ENCODE measurements around the gene TXNDC11. TPM values are rescaled to one million over a fixed set of nuclear protein-coding genes. Genes with fewer than 3 reads are reported as not detected.

TXNDC11 gene
- polyA plus RNA-seq, 6 donors from 2014 or later: 34.6 to 65.6 (median 40.2) TPM

- H3K9me3 Mint-ChIP-seq: no peaks in the 10 kb centered on the region
- H3K27ac Mint-ChIP-seq: peak overlapping the region in 1 of 6 donors; percentile 6
- ATAC-seq (ENCODE audit: low read depth in 2 of 2) (no peak), DNase-seq (no peak)
- H3K27me3 Mint-ChIP-seq: no peaks in the 10 kb centered on the region
- no peak overlapping the region for H3K4me3 Mint-ChIP-seq
- peaks cover 8 to 23% (median 13%) of the 10 kb centered on the region in 3 donors for H3K4me1 Mint-ChIP-seq
- peaks cover 17 to 35% of the 10 kb centered on the region in 2 donors for H3K36me3 Mint-ChIP-seq
Measured at GRCh38 chr16:11700264-11701029, 42.2 kb downstream of the TXNDC11 start.

DNA sequence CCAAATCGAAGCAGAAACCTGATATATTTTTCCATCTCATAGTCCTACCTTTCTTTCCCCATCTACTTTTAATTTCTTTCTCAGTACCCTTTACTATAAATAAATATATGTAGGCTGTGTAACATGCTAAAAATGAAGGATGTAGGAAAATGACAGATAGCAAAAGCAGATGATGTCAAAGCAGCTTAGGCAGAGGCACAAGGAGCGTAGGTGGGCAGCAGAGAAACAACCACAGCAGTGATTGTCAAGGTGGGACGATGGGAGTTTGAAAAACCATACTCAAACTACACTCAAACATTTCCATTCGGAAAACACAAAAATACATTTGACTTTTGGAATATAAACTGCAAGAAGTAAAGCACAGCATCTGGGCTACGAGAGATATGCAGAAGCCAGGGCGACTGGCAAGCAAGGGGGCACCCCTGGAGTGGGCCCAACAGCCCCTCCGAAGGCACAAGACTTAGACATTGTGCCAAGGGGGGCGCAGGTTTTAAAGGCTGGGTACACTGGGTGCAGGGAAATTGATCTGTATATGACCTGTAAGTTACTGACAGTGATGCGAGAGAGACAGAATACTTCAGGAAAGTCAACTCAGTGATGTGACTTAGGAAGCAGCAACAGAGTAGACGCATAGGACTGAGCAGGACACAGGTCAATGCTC, 43.3 kb downstream of the TXNDC11 start:
- peaks cover 15 to 28% (median 19%) of the 10 kb centered on the region in 3 donors for H3K4me1 Mint-ChIP-seq
- H3K27ac Mint-ChIP-seq: no peak overlapping the region
- H3K9me3 Mint-ChIP-seq: no peaks in the 10 kb centered on the region
- H3K4me3 Mint-ChIP-seq: no peak overlapping the region
- H3K27me3 Mint-ChIP-seq: no peaks in the 10 kb centered on the region
- ATAC-seq (ENCODE audit: low read depth in 2 of 2) (no peak), DNase-seq (no peak)
- H3K36me3 Mint-ChIP-seq: peaks cover 21 to 32% of the 10 kb centered on the region in 2 donors

DNA sequence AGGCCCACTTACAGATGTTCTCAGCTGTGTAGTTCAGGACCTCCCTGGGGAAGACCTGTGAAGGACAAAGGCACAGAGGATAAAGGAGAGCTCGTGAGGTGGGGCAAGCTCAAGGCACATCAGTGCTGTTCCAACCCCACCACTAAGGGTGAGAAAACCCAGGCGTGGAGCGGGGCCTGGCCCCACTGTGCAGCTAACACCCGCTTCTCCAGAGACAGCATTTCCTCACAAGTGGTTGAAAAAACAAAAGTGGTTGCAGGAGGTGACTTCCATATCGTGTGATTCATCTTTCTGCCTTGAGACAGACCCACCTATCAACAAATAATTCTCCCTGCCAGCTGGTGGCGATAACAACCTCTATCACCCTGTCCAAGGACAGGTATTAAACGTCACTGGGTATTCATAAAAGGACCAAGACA, 44.4 kb downstream of the TXNDC11 start:
- Mint-ChIP-seq H3K4me1 (peaks cover 15 to 28% (median 19%) of the 10 kb centered on the region in 3 donors), H3K36me3 (peaks cover 21 to 28% of the 10 kb centered on the region in 2 donors), H3K27ac (peak overlapping the region in 1 of 6 donors; percentile 90), H3K4me3 (no peak overlapping the region), H3K9me3 (no peaks in the 10 kb centered on the region), H3K27me3 (no peaks in the 10 kb centered on the region)
- ATAC-seq (ENCODE audit: low read depth in 2 of 2): no peak
- no peak for DNase-seq

DNA sequence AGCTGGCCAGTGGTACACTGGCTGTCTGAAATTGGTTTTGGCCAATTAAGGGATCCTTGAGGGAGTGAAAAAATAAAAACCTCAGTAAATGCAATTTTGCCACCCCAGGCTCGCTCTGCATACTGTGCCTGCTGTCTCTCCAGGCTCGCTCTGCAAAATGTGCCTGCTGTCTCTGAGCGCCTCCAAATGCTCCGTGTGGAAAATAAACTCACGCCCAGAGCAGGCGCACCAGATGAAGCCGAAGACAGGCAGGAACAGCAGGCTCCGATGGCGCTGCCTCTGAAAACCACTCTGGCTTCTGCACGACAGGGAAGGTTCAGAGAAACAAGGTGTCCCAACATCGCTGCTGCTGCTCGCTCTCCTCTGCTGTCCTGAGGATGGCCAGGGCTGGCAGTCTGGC, 45.3 kb downstream of the TXNDC11 start:
- DNase-seq (no peak), ATAC-seq (ENCODE audit: low read depth in 2 of 2) (no peak)
- no peaks in the 10 kb centered on the region for H3K27me3 Mint-ChIP-seq
- H3K9me3 Mint-ChIP-seq: no peaks in the 10 kb centered on the region
- H3K4me3 Mint-ChIP-seq: no peak overlapping the region
- peaks cover 21 to 28% of the 10 kb centered on the region in 2 donors for H3K36me3 Mint-ChIP-seq
- H3K4me1 Mint-ChIP-seq: peaks cover 19 to 31% (median 21%) of the 10 kb centered on the region in 3 donors
- H3K27ac Mint-ChIP-seq: peak overlapping the region in 1 of 6 donors; percentile 37

DNA sequence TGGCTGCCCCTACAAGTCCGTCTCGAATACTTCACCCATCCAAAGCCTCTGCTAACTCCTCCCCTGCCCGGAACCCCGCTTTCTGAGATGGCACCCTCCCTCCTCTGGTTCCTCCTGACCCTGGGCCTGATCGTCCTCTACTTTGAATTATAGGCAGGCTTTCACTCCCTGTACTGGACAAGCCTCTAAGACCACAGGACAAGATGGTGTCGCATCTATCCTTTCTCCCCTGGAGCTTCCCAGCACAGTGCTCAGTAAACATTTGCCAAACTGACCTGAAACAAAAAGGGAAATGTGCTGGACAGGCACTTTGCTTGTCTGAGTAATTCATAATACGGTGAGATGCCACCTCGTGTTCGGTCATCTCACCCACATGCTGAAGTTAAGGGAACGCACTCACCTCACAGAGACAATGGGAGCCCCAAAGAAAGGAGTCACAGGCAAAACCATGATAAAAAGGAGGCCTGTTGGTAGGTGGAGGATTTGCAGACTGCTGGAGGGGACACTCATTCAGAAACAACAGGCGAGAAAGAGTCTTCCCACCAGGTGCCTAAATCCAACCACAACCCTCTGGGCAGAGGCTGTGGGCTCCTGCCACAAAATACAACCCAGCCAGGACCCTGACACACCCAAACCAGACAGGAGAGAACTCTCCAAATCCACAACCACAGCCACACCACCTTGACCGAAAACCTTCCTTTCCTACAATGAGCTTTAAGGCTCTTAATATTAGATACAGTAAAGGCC, 46.2 kb downstream of the TXNDC11 start:
- DNase-seq: no peak
- peaks cover 21 to 36% (median 24%) of the 10 kb centered on the region in 3 donors for H3K4me1 Mint-ChIP-seq
- peak overlapping the region in 4 of 6 donors; percentile 16 to 94 (median 69) for H3K27ac Mint-ChIP-seq
- H3K36me3 Mint-ChIP-seq: peaks cover 21 to 28% of the 10 kb centered on the region in 2 donors
- H3K9me3 Mint-ChIP-seq: no peaks in the 10 kb centered on the region
- ATAC-seq (ENCODE audit: low read depth in 2 of 2): no peak
- H3K27me3 Mint-ChIP-seq: no peaks in the 10 kb centered on the region
- H3K4me3 Mint-ChIP-seq: no peak overlapping the region

GRCh38 chr16:11692651-11693050, 50.0 kb downstream of the TXNDC11 start:
- H3K27ac Mint-ChIP-seq: peak overlapping the region in 4 of 6 donors; percentile 2 to 90 (median 12)
- H3K27me3 Mint-ChIP-seq: no peaks in the 10 kb centered on the region
- no peak overlapping the region for H3K4me3 Mint-ChIP-seq
- H3K9me3 Mint-ChIP-seq: peaks cover 0 to 3% (median 0%) of the 10 kb centered on the region in 7 donors
- ATAC-seq (ENCODE audit: low read depth in 2 of 2): no peak
- DNase-seq: no peak
- H3K4me1 Mint-ChIP-seq: peaks cover 38 to 59% (median 48%) of the 10 kb centered on the region in 3 donors
- H3K36me3 Mint-ChIP-seq: peaks cover 16 to 26% of the 10 kb centered on the region in 2 donors

DNA sequence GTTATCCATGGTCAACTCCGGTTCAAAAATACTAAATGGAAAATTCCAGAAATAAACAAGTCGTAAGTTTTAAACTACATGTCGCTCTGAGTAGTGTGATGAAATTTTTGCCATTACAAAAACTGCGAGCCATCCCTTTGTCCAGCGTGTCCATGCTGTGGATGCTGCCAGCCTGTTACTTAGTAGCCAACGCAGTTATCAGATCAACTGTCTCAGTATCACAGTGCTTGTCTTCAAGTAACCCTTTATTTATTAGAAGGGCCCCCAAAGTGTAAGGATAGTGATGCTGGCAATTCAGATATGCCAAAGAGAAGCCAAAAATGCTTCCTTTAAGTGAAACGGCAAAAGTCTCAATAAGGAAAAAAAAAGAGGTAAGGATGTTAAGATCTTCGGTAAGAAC, 50.5 kb downstream of the TXNDC11 start:
- Mint-ChIP-seq H3K4me3 (peak overlapping the region in 1 of 8 donors; percentile 11), H3K27me3 (no peaks in the 10 kb centered on the region), H3K27ac (peak overlapping the region in 4 of 6 donors; percentile 12 to 90 (median 52)), H3K4me1 (peaks cover 41 to 63% (median 53%) of the 10 kb centered on the region in 3 donors), H3K9me3 (peaks cover 0 to 4% (median 0%) of the 10 kb centered on the region in 7 donors), H3K36me3 (peaks cover 17 to 29% of the 10 kb centered on the region in 2 donors)
- ATAC-seq (ENCODE audit: low read depth in 2 of 2): no peak
- DNase-seq: no peak

DNA sequence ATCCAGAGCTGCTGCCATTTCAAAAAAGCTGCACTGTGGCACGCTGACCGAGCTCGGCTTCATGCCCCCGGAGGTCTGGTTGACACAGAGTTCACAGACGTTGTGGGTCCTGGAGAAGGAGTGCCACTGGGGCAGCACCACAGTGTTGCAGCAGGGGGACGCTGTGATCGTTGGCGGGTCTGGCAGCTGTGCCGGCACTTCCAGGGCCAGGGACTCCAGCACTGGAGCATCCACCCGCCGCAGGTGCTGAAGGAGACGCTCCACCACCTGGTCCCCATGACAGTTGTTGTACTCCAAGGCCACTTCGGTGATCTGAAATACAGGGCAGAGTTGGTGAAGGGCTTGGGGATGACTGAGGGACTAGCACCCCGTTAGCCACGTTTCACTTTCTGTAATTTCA, 50.9 kb downstream of the TXNDC11 start:
- H3K4me3 Mint-ChIP-seq: no peak overlapping the region
- peak overlapping the region in 4 of 6 donors; percentile 49 to 95 (median 54) for H3K27ac Mint-ChIP-seq
- DNase-seq: no peak
- H3K27me3 Mint-ChIP-seq: no peaks in the 10 kb centered on the region
- peaks cover 42 to 65% (median 53%) of the 10 kb centered on the region in 3 donors for H3K4me1 Mint-ChIP-seq
- H3K36me3 Mint-ChIP-seq: peaks cover 17 to 27% of the 10 kb centered on the region in 2 donors
- H3K9me3 Mint-ChIP-seq: peaks cover 0 to 4% (median 0%) of the 10 kb centered on the region in 7 donors
- no peak for ATAC-seq (ENCODE audit: low read depth in 2 of 2)

- peak overlapping the region in 2 of 8 donors; percentile 44 to 65 for H3K4me3 Mint-ChIP-seq
- peak overlapping the region in 5 of 6 donors; percentile 29 to 98 (median 95) for H3K27ac Mint-ChIP-seq
- H3K27me3 Mint-ChIP-seq: no peaks in the 10 kb centered on the region
- DNase-seq: no peak
- peaks cover 0 to 4% (median 0%) of the 10 kb centered on the region in 7 donors for H3K9me3 Mint-ChIP-seq
- no peak for ATAC-seq (ENCODE audit: low read depth in 2 of 2)
- H3K36me3 Mint-ChIP-seq: peaks cover 12 to 26% of the 10 kb centered on the region in 2 donors
- peaks cover 47 to 68% (median 52%) of the 10 kb centered on the region in 3 donors for H3K4me1 Mint-ChIP-seq
Measured at GRCh38 chr16:11691235-11691634, 51.4 kb downstream of the TXNDC11 start.

DNA sequence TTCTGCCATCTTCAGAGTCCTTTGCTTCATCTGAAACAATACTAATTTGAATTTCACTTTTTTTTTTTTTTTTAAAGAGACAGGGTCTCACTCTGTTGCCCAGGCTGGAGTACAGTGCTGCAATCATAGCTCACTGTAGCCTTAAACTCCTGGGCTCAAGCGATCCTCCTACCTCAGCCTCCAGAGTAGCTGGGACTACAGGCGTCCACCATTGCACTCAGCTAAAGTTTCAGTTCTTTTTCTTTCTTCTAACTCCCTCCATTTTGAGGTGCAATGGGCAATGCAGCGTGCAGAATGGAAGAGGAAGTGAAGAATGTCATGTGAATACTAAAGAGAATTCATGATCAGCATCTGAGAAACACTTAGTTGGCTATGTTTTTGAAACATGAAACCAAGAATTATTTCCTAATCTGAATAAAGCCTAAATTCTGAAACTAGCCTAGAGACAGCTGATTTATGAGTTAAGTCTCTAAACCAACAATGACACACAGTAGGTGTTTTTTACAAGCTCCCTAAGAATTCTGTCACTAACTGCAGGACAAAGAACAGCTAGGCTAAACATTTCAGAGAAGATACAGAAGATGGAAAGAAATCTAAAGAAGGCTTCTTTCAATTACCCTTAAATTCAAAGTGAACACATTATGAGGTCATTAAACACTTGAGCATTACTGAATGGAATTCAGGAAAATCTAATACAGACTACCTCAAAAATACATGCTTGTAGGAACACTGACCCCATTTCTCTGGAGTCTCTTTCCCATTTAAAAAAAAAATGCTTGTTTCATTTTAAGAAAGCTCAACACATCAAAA, 53.4 kb downstream of the TXNDC11 start:
- Mint-ChIP-seq H3K4me3 (peak overlapping the region; percentile 56 to 89 (median 80)), H3K27me3 (no peaks in the 10 kb centered on the region), H3K36me3 (peaks cover 7 to 14% of the 10 kb centered on the region in 2 donors), H3K9me3 (peaks cover 0 to 4% (median 0%) of the 10 kb centered on the region in 7 donors), H3K27ac (peak overlapping the region; percentile 95 to 99 (median 96)), H3K4me1 (peaks cover 43 to 70% (median 50%) of the 10 kb centered on the region in 3 donors)
- ATAC-seq (ENCODE audit: low read depth in 2 of 2) (peak; percentile 99 to 100), DNase-seq (peak; percentile 82)

GRCh38 chr16:11688520-11688886, 54.2 kb downstream of the TXNDC11 start:
- ATAC-seq (ENCODE audit: low read depth in 2 of 2): no peak

More at GRCh38 chr16:11688520-11688886, 54.2 kb downstream of the TXNDC11 start:
- Mint-ChIP-seq H3K4me1 (peaks cover 48 to 78% (median 56%) of the 10 kb centered on the region in 3 donors), H3K9me3 (peaks cover 0 to 4% (median 0%) of the 10 kb centered on the region in 7 donors), H3K27ac (peak overlapping the region in 5 of 6 donors; percentile 44 to 99 (median 83)), H3K4me3 (peak overlapping the region in 3 of 8 donors; percentile 9 to 68 (median 42)), H3K27me3 (no peaks in the 10 kb centered on the region), H3K36me3 (peaks cover 7 to 14% of the 10 kb centered on the region in 2 donors)
- DNase-seq: no peak
